ENCODE measurements around the gene ADAMTS16.

- TF ChIP-seq GLIS3 (CRISPR knock-in tag; IDR thresholded peaks at IDR 0.05): no peak
- TF ChIP-seq TOX (CRISPR knock-in tag; IDR thresholded peaks at IDR 0.05; ENCODE audit: borderline replicate concordance): no peak
- TF ChIP-seq CSDC2 (CRISPR knock-in tag; IDR thresholded peaks at IDR 0.05): no peak
- TF ChIP-seq, protein P1, sequence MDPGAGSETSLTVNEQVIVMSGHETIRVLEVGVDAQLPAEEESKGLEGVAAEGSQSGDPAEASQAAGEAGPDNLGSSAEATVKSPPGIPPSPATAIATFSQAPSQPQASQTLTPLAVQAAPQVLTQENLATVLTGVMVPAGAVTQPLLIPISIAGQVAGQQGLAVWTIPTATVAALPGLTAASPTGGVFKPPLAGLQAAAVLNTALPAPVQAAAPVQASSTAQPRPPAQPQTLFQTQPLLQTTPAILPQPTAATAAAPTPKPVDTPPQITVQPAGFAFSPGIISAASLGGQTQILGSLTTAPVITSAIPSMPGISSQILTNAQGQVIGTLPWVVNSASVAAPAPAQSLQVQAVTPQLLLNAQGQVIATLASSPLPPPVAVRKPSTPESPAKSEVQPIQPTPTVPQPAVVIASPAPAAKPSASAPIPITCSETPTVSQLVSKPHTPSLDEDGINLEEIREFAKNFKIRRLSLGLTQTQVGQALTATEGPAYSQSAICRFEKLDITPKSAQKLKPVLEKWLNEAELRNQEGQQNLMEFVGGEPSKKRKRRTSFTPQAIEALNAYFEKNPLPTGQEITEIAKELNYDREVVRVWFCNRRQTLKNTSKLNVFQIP (CRISPR knock-in tag; IDR thresholded peaks at IDR 0.05; ENCODE audit: borderline replicate concordance, low read depth): no peak
- no peak for TF ChIP-seq ARNTL (CRISPR knock-in tag; IDR thresholded peaks at IDR 0.05; ENCODE audit: borderline replicate concordance, low read depth)
- TF ChIP-seq CREB5 (CRISPR knock-in tag; IDR thresholded peaks at IDR 0.05; ENCODE audit: low read depth): no peak
- TF ChIP-seq ZNF565 (CRISPR knock-in tag; conservative IDR thresholded peaks at IDR 0.05; ENCODE audit: low read depth): no peak
- no peak for TF ChIP-seq PATZ1 (CRISPR knock-in tag; IDR thresholded peaks at IDR 0.05; ENCODE audit: borderline replicate concordance)
- TF ChIP-seq ZNF70 (CRISPR knock-in tag; IDR thresholded peaks at IDR 0.05): no peak
- TF ChIP-seq ZNF8 (CRISPR knock-in tag; IDR thresholded peaks at IDR 0.05): no peak
Observed at GRCh38 chr5:5104550-5104949, 35.6 kb upstream of the ADAMTS16 start.

Data from SK-N-SH treated with all-trans-retinoic acid at 6 μM for 48 hours (cell line).